GM12878 (cell line): ENCODE results near the gene NCKAP5.

Source experiments
- CBFB ChIP-seq: IDR thresholded peaks from 2 replicates; pipeline ENCODE4 v1.6.1; 2016; ENCODE audit warnings: antibody characterized with exemption, low read depth
- EP300 ChIP-seq, 2 experiments: fragments of 150-350 bp in 1 of 2; IDR thresholded peaks; 2 replicates each; pipeline ENCODE4 v1.6.1; 2011 to 2012; ENCODE audit warnings: low read depth in 2 of 2, low read length in 2 of 2, borderline replicate concordance in 1 of 2, improper control_type of control experiment in 1 of 2, inconsistent platforms in 1 of 2; ENCODE audit not compliant: control insufficient read depth in 1 of 2
- NRF1 ChIP-seq: conservative IDR thresholded peaks from 2 replicates; pipeline ENCODE4 v1.6.1; 2011; ENCODE audit warnings: mild to moderate bottlenecking, low read depth, low read length, improper control_type of control experiment
- POLR2A ChIP-seq: IDR thresholded peaks from 2 replicates; pipeline ENCODE4 v1.6.1; 2011; ENCODE audit warnings: low read depth, mild to moderate bottlenecking, low read length
- POLR2AphosphoS5 ChIP-seq: IDR thresholded peaks from 2 replicates; pipeline ENCODE4 v1.6.1; 2011; ENCODE audit warnings: mild to moderate bottlenecking, low read length, inconsistent platforms
- TF ChIP-seq, protein P1 (sequence below), 3 experiments: IDR thresholded peaks in 2 of 3; conservative IDR thresholded peaks in 1 of 3; 2 replicates each; pipeline ENCODE4 v1.5.1; 2011; ENCODE audit warnings: low read depth in 3 of 3, low read length in 3 of 3, mild to moderate bottlenecking in 3 of 3, control low read depth in 2 of 3, moderate library complexity in 2 of 3, inconsistent platforms in 1 of 3, mixed read lengths in 1 of 3; ENCODE audit not compliant: control insufficient read depth in 2 of 3, insufficient read depth in 1 of 3; ENCODE audit errors: extremely low read depth in 1 of 3
- TF ChIP-seq, protein P2 (sequence below): IDR thresholded peaks from 2 replicates; pipeline ENCODE4 v1.6.1; 2011; ENCODE audit warnings: borderline replicate concordance, low read depth, mild to moderate bottlenecking, moderate library complexity, mixed read lengths, low read length; ENCODE audit not compliant: insufficient read depth; ENCODE audit errors: extremely low read length
- TF ChIP-seq, protein P3 (sequence below): IDR thresholded peaks from 2 replicates; pipeline ENCODE4 v1.6.1; 2011; ENCODE audit warnings: low read depth, mild to moderate bottlenecking, low read length, moderate library complexity, borderline replicate concordance; ENCODE audit errors: extremely low read depth
- TF ChIP-seq, protein P4 (sequence below): IDR thresholded peaks from 2 replicates; pipeline ENCODE4 v1.6.1; 2011; ENCODE audit warnings: low read depth, low read length, improper control_type of control experiment, borderline replicate concordance

DNA sequence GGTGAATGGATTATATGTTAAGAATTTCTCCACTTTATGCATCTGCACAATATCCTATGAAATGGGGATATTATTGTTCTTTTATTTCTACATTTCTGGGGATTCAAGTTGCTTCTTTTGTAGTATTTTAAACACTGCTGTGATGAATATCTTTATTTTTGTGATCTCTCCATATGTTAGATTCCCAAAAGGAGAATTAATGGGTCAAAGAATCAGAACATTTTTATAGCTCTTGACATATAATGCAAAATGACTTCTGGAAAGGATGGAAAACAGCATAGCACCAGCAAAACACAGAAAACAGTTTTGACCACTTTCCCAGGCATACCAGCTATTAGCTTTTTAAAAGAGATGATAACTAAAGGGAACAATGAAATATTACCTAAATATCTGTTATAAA, 135.5 kb downstream of the NCKAP5 start:
- TF ChIP-seq, protein P1, sequence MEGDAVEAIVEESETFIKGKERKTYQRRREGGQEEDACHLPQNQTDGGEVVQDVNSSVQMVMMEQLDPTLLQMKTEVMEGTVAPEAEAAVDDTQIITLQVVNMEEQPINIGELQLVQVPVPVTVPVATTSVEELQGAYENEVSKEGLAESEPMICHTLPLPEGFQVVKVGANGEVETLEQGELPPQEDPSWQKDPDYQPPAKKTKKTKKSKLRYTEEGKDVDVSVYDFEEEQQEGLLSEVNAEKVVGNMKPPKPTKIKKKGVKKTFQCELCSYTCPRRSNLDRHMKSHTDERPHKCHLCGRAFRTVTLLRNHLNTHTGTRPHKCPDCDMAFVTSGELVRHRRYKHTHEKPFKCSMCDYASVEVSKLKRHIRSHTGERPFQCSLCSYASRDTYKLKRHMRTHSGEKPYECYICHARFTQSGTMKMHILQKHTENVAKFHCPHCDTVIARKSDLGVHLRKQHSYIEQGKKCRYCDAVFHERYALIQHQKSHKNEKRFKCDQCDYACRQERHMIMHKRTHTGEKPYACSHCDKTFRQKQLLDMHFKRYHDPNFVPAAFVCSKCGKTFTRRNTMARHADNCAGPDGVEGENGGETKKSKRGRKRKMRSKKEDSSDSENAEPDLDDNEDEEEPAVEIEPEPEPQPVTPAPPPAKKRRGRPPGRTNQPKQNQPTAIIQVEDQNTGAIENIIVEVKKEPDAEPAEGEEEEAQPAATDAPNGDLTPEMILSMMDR (IDR thresholded peaks at IDR 0.05 in 2 of 3, conservative IDR thresholded peaks at IDR 0.05 in 1 of 3; ENCODE audit: control insufficient read depth in 2 of 3, extremely low read depth in 1 of 3, insufficient read depth in 1 of 3, low read depth in 3 of 3, low read length in 3 of 3): no peak
- TF ChIP-seq, protein P2, sequence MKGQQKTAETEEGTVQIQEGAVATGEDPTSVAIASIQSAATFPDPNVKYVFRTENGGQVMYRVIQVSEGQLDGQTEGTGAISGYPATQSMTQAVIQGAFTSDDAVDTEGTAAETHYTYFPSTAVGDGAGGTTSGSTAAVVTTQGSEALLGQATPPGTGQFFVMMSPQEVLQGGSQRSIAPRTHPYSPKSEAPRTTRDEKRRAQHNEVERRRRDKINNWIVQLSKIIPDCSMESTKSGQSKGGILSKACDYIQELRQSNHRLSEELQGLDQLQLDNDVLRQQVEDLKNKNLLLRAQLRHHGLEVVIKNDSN: no peak
- no peak for TF ChIP-seq EP300 (IDR thresholded peaks at IDR 0.05; ENCODE audit: borderline replicate concordance in 1 of 2, control insufficient read depth in 1 of 2, low read depth in 2 of 2, low read length in 2 of 2)
- TF ChIP-seq, protein P3, sequence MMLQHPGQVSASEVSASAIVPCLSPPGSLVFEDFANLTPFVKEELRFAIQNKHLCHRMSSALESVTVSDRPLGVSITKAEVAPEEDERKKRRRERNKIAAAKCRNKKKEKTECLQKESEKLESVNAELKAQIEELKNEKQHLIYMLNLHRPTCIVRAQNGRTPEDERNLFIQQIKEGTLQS: no peak
- TF ChIP-seq POLR2A: no peak
- TF ChIP-seq, protein P4, sequence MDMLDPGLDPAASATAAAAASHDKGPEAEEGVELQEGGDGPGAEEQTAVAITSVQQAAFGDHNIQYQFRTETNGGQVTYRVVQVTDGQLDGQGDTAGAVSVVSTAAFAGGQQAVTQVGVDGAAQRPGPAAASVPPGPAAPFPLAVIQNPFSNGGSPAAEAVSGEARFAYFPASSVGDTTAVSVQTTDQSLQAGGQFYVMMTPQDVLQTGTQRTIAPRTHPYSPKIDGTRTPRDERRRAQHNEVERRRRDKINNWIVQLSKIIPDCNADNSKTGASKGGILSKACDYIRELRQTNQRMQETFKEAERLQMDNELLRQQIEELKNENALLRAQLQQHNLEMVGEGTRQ: no peak
- TF ChIP-seq POLR2AphosphoS5: no peak
- TF ChIP-seq CBFB: no peak
- no peak for TF ChIP-seq NRF1
